ENCODE results near the gene N4BP3.

The N4BP3 gene

DNA sequence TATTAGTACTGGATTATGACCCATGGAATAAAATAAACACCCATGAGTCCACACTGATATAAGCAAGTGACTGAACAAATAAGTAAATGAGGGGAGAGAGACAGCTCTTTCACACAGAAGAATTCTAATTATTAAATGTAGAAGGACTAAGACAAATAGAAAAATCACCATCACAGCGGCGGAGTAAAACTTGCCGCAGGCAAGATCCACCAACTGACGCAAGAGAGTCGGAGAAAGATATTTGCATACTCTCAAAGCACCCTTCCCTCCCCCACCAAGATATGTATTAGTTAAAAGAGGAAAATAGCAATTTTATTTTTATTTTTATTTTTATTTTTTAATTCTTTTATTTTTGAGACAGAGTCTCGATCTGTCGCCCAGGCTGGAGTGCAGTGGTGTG, 14.6 kb upstream of the N4BP3 start:
- DNase-seq (ENCODE audit: low read depth in 2 of 2) = no peak

DNA sequence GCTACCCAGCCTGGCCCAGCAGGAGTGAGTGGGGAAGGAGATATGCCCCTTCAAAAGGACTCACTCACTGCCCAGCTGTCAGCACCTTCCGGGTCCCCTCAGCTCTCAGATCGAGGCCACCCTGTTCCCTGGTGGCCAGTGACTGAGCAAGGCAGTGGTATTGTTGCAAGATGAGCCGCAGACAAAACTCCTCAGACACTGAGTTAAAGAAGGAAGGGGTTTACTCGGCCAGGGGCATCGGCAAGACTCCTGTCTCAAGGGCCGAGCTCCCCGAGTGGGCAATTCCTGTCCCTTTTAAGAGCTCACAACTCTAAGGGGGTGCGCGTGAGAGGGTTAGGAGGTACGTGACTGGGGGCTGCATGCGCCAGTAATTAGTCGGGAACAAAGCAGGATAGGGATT, 9.7 kb upstream of the N4BP3 start:
- DNase-seq (ENCODE audit: low read depth in 2 of 2) = no peak

DNA sequence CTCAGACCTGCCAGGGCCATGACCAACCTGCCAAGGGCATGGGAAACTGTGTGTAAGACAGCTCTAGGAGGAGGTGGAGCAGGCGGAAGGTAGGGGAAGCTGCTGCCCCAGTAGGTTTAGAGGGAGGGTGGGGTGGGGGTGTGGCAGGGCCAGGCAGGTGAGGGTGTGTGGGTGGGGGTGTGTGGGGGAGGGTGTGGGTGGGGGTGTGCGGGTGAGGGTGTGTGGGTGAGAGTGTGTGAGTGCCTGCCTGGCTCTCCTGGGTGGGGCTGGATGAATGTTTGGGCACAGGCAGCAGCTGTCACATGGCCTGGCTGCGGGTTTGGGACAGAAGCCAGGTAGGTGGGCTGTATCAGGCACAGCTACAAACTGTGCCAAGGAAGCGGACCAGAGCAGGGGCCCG, 8.8 kb upstream of the N4BP3 start:
- no peak for DNase-seq (ENCODE audit: low read depth in 2 of 2)

DNA sequence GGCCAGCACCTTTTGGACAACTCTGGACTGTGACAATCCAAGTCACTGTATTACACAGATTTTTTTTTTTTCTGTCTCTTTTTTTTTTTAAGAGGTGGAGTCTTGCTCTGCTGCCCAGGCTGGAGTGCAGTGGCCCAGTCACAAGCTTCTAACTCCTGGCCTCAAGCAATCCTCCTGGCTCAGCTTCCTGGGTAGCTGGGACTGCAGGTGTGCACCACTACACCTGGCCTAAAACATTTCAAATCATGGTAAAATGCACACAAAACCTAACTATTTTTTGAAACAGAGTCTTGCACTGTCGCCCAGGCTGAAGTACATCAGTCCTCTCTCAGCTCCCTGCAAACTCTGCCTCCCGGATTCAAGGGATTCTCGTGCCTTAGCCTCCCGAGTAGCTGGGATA, 7.2 kb upstream of the N4BP3 start:
- DNase-seq (ENCODE audit: low read depth in 2 of 2) = no peak

DNA sequence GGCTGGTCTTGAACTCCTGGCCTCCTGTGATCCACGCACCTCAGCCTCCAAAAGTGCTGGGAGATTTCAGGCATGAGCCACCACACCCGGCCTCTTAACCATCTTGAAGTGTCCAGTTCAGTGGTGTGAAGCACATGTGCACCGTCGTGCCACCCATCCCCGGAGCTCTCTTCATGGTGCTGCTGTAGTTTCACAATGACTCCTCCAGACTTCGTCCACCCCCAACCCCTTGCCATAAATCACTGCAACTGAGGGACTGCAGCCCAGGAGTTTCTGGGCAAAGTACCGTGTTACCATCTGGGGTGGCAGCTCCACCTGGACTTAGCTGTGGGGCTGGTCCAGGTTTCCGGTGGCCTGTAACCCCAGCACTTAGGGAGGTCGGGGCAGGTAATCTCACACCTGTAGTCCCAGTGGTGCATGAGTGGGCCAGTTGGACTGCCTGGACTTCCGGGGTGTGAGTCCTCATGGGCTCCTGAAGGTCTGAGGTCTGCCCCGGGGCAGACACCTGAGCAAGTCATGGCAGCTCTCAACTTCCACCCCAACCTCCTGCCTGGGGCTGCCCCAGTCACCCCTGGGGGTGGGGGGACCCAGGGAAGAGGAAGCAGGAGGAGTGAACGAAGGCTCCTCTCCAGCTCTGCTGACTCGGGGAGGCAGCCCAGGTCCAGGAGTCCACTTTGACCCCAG, 6.6 kb upstream of the N4BP3 start:
- DNase-seq (ENCODE audit: low read depth in 2 of 2) = no peak

DNA sequence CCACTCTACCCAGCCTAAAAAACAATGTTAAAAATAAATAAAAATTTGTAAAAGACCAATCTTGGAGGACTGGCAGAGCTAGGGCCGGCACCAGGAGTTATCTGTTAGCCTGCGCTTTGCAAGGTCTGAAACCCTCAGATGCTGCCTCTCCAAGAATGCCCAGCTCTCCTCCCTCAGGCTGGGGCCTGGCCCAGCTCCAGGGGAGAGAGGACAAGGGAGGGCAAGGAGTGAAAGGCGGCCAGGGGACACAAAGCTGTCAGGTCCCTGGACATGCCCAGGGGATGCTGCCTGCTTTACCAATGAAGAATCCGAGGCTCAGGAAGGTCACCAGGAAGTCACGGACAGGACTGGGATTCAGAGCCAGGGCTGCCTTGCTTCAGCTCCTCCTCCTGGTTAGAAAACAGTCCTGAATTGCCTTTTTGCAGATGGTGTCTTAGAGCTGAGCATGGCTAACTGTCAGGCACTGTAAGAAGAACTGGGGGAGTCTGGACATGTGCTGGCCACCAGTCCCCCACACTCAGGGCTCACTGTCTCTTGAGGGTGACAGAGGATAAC, 5.5 kb upstream of the N4BP3 start:
- DNase-seq (ENCODE audit: low read depth in 2 of 2) = no peak

- no peak for DNase-seq (ENCODE audit: low read depth in 2 of 2)
Observed at GRCh38 chr5:178108446-178108845, 4.9 kb upstream of the N4BP3 start.

- DNase-seq (ENCODE audit: low read depth in 2 of 2) = no peak
Observed at GRCh38 chr5:178108966-178109365, 4.4 kb upstream of the N4BP3 start.

DNA sequence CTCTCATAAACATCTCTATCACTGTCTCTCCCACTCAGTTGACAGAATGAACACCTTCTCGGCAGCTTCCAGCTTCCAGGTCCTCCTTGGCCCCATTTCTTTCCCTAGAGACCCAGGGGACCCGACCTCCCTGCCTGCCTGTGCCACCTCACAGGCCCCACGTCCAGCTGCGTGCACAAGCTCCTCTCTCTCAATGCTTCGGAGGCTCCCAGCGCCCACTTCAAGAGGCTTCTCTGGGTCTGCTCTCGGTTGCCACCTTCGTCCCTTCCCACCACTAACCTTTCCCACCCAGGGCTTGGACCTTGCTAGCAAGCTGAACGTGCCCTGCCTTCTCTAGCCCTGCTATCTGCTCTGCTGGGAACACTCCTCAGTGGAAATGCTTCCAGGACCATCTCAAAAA, 2.8 kb upstream of the N4BP3 start:
- DNase-seq (ENCODE audit: low read depth in 2 of 2) = no peak

- no peak for DNase-seq (ENCODE audit: low read depth in 2 of 2)
Observed at GRCh38 chr5:178111925-178112324, 1.4 kb upstream of the N4BP3 start.

GRCh38 chr5:178112545-178112944, 787 bp upstream of the N4BP3 start:
- DNase-seq (ENCODE audit: low read depth in 2 of 2) = no peak

DNA sequence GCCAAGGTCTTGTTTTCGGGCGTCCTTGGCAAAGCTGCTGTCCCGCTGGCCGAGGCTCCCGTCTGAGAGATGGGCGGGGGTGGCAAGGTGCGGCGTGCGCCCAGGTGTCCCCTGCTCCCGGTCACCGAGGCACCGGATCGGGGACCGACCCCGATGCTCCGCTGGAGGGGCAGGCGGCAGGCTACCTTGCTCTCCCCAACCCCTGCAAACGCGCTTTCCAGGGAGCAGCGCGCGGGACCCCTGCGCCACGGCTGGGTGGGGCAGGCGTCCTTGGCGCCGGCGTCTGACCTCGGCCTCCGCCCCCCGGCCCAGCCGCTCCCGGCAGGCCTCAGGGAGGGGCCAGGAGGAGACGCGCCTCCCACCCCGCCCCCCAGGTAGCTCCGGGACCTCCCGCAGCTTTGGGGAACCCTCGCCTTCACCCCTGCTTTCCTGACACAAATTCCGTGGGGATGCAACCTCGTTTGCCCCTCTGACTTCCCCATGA, 551 bp downstream of the N4BP3 start:
- peak in 1 of 2 donors; percentile 34 for DNase-seq (ENCODE audit: low read depth in 2 of 2)

DNA sequence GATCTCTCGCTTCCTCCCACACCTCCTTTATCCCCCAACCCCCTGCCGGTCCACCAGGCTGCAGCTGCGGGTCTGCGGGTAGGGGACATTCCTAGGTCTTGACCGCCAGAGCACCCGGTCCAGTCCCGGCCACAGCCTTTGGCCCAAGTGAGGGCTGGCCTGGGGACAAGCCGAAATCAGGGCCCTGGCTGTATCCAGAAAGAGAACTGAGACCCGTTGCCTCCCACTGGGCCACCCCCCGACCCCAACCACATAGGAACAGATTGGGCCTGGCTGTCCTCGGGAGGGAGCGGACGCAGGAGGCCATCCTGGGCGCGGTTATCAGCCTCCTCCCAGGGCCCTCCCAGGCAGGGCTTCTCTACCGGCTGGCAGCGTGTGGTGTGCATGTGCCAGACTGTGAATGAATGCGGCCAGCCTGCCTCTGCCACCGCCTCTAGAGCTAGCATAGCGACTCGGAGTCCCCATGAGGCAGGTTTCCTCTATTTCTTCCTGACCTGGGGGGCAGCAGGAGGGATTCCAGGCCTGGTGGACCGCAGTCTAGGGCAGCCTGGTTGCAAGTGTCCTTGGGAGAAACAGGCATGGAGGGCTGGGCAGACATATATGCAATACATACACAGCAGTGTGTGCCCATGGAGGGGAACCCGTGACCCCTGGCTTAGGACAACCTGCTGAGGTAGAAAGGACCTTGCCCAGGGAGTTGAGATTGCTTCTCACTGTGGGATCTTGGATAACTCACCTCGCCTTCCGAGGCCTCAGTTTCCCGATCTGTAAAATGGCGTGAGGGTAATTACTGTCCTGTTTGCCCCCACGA, 1.2 kb downstream of the N4BP3 start:
- peak; percentile 18 to 25 for DNase-seq (ENCODE audit: low read depth in 2 of 2)

DNA sequence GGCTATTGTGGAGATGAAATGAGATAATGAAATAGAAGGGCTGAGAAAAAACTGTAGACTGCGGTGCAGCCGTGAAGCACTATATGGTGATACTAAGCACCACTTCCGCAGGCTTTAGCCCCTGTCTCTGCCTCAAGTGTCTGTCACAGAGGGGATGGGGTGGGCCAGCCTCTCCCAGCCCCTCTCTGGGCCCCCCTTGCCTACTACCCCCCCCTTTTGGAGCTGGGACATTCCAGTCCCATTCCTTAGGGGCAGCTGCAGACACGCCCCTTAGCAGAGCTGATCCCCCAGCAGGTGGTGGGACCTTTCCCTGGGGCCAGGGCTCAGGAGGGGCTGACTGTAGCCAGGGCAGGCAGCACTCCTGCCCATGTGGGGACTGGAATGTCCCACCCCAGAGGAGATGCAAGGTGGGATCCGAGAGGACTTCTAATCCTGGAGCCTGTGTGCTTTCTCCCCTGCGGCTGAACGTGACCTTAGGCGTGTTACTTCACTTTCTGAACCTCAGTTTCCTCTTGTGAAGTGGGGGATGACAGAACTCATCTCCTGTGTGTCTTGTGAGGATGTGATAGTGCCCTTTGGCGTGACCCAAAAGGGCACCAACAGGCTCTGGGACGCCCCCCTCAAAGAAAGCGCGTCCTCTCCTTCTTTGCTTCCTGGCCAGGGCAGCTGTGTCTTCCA, 1.9 kb downstream of the N4BP3 start:
- no peak for DNase-seq (ENCODE audit: low read depth in 2 of 2)

- no peak for DNase-seq (ENCODE audit: low read depth in 2 of 2)
Observed at GRCh38 chr5:178115814-178116142, 2.4 kb downstream of the N4BP3 start.

DNA sequence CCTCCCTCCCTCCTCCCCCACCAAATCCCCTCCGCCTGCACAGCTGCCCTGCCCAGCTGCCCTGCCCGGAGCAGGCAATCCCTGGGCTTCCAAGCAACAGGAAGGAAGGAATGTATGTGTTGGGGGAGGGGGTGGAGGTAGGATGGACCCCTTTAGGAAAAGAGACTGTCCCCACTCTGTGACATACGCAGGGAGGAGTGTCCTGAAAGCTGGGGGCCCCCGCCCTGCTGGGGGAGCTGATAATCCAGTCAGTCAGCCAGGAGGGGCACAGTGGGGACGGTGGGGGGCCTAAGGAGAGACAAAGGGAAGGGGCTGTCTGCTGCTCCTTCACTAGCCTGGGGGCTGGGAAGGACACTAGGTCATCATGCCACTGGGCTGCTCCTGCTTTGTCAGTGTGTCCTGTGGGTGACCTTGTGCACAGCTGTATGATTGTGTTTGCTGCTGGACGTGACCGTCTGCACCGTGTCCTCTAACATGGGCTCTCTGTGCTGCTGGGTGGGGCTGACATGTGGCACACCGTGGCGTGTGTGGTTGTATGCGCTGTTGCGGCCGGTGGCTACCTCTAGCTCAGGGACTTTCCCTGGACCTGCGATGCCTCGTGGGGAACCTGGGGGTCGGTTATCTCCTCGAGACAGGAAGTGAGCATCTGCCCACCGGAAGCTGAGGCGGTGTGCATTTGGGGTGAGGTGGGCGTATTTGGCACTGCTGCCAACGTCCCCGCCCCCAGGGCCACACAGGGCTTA, 3.0 kb downstream of the N4BP3 start:
- peak; percentile 30 to 52 for DNase-seq (ENCODE audit: low read depth in 2 of 2)

GRCh38 chr5:178117923-178118701, 4.8 kb downstream of the N4BP3 start:
- DNase-seq (ENCODE audit: low read depth in 2 of 2) = no peak

GRCh38 chr5:178119915-178120606, 6.7 kb downstream of the N4BP3 start:
- DNase-seq (ENCODE audit: low read depth in 2 of 2) = no peak

DNA sequence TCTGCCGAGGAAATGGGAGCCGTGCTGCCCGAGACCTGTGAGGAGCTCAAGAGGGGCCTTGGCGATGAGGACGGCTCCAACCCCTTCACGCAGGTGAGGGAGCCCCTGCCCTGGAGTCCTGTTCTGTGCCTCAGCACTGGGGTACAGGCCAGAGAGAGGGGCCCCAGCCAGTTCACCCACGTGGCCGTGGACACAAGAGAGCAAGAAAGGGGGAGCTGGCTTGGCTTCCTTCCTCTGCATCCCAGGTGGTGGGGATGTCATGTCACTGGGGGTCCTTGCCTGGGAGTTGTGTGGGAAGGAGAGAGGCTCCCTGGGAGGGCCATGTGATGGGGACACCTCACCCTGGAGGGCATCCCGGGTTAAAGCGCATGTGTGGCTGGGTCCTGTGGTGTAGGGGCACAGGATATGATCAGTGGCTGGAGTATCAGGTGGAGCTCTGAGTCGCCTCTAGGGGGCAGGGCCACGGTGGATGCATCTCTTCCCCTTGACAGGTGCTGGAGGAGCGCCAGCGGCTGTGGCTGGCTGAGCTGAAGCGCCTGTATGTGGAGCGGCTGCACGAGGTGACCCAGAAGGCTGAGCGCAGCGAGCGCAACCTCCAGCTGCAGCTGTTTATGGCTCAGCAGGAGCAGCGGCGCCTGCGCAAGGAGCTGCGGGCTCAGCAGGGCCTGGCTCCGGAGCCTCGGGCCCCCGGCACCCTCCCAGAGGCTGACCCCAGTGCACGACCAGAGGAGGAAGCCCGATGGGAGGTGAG, 7.5 kb downstream of the N4BP3 start:
- peak; percentile 65 for DNase-seq (ENCODE audit: low read depth in 2 of 2)
